HG02852 (cell line): Measurements from ENCODE around the gene HADHA.

ENCODE experiments used
- ATAC-seq: cut with Tn5 transposase; IDR thresholded peaks from one replicate; pipeline ENCODE4 v1.9.1; 2021; ENCODE audit warnings: mild to moderate bottlenecking, moderate library complexity; ENCODE audit not compliant: unreplicated experiment

The HADHA gene

DNA sequence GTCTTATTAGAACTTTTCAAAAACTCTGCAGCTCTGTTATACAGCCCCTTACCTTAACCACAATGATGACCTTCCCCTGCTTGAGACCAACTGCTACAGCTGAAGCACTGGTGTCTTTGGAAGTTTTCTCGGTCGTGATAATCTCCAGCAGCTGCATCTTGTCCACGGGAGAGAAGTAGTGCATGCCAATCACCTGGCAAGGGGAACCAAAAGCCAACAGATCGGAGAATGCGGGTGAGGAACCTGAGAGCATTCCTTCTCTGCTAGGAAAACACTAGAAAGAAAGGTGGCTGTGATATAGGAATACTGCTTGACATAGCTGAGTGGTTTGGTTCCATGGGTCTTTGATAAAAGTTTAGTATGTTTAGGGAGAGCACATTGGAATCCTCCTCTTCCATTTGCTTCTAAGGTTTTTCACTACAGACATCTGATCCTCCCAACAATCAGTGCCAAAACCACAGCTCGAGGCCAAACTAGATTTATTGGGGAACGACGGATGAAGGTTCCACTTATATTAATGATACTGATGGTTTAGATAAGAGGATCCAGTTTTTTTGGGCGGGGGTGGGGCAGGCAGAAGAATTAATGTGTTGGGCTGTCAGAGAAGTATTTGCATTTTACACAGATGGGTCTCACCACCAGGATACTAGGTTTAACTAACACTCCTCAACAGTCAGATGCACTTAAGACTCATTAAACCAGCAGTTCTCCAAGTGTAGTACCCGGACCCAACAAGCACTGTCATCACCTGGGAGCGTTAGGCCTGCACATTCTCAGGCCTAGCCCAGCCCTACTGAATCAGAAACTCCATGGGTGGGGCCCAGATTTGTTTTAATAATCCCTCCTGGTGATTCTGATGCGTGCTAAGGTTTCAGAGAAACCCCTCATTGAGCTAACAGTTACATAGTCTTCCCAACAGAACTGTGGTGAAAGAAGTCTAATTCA, 49.1 kb downstream of the HADHA start:
- no peak for ATAC-seq

- ATAC-seq, result no peak
These were observed 50.7 kb downstream of the HADHA start for GRCh38 chr2:26193578-26194231.

- ATAC-seq, result no peak
These were observed 52.9 kb downstream of the HADHA start for GRCh38 chr2:26191316-26192159.

DNA sequence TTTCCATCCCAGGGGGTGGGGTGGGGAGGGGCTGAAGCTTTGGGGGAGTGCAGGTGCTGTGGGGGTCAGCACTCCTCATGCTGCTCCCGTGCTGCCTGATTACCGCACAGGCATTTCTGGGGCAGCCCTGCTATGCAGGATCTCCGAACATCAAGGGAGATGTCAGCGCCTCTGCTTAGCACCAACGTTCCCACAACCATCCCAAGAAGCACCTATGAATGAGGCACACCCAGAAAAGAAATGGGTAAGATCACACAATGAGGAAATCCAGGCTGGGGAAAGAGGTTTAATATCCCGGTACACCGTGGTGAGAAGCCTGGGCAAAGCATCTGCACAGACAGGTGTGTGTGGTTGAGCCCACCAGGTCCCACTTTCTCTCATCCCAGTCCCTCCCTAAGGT, 54.1 kb downstream of the HADHA start:
- ATAC-seq, result no peak

DNA sequence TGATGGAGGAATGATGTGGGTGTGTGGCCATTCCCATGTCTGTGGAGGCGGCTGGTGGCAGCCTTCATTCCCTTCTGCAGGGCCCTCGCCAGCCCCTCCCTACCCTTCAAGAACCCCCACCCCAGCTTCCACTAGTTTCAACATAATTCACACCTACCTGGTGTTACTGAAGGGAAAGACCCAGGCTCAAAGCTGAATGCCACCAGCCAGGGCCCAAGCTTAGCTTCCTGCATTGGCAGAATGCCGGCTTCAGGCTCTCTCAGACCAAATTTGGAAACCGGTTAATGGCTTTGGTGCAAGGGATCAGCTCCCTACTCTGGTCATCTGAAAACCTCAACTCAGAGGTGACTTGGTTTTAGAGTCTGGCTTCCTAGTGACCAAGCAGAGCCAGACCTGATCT, 54.7 kb downstream of the HADHA start:
- ATAC-seq, result no peak

- ATAC-seq, result no peak
These were observed 55.3 kb downstream of the HADHA start for GRCh38 chr2:26189123-26189522.

GRCh38 chr2:26187537-26188104, 56.8 kb downstream of the HADHA start:
- no peak for ATAC-seq

DNA sequence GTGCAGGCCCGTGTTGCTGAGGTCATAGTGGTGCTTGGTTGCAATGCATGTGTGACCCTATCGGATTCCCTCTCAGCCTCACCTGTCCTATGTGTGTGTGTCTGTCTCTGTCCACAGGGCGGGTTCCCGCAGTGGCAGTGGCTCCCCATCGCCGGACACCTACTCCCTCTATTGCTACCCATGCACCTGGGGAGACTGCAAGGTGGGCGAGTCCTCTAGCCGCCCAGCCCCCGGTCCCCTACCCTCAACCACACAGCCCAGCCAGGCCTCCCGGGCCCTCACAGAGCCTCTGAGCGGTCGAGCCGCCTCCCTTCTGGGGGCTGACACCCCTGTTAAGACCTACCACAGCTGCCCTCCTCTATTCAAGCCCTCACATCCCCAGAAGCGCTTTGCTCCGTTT, 57.3 kb downstream of the HADHA start:
- ATAC-seq, result no peak

DNA sequence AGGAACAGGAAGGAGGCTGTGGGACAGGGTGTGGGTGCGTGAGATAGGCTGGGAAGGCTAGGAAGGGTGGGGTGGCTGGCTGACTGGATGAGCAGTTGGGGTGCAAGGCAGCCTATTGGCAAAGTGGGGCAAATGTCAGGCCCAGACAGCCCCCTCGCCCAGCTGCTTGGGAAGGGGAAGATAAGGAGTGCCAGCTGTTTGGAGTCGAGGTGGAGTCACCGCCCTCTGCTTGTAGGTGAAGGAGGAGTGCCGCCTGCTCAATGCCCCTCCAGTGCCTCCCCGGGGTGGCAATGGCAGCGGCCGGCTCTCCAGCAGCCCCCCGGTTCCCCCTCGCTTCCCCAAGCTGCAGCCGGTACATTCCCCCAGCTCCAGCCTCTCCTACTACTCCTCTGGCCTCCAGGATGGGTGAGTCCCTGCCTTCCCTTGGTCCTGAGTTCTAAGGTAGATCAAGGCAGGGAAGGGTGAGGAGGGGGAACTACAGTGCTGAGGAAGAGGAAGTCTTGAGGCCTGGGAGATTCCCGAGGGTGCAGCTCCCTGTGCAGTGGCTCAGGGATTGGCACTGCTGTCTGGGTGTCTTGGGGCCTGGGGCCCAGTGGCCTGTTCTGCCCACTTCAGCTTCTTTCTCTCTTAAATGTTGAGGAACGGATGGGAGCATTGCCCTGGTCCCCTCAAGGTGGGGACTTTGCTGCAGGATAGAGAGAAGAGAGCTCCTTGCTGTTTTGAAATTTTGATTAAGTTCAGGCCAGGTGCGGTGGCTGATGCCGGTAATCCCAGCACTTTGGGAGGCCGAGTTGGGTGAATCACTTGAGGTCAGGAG, 58.3 kb downstream of the HADHA start:
- ATAC-seq, result no peak

DNA sequence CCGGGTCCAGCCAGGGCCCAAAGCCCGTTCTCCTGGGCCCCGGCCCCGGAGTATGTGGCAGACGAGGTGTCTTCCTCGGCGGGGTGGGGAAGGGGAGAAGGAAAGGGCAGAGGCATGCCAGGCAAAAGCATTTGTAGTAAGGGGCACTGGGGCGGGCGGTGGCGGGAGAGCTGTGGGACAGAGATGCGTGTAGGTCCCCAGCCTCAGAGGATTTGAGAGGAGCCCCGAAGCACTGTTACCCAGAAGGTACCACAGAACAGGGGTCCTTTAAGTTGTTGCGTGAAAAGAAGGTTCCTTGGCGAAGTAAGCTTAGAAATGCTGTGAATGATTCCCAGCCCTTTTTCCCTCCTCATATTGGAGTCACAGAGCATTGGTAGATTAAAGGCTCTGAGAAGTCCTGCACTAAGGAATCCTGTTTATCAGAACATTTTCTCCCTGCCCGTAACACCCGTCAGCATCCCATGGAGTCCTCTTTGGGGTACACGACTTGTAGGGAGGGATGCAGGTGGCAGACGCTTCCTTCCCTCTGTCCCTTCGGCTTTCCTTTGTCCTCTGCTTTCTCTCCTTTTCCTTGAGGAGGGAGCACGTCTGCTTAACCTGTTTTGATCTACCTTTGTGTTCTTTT, 59.0 kb downstream of the HADHA start:
- ATAC-seq, result no peak

- ATAC-seq, result peak; percentile 82
These were observed 59.7 kb downstream of the HADHA start for GRCh38 chr2:26184555-26185303.

DNA sequence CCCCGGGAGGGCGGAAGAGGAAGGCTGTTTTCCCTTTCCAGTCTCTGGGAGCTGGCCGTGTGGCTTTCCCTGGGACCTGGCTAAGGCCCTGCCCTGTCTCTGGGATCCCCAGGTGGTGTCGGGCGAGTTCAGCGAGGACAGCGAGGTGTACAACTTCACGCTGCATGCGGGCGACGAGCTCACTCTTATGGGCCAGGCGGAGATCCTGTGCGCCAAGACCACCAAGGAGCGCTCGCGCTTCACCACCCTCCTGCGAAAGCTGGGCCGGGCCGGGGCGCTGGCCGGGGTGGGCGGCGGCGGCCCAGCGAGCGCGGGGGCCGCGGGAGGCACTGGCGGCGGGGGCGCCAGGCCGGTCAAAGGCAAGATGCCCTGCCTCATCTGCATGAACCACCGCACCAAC, 60.3 kb downstream of the HADHA start:
- ATAC-seq, result no peak

DNA sequence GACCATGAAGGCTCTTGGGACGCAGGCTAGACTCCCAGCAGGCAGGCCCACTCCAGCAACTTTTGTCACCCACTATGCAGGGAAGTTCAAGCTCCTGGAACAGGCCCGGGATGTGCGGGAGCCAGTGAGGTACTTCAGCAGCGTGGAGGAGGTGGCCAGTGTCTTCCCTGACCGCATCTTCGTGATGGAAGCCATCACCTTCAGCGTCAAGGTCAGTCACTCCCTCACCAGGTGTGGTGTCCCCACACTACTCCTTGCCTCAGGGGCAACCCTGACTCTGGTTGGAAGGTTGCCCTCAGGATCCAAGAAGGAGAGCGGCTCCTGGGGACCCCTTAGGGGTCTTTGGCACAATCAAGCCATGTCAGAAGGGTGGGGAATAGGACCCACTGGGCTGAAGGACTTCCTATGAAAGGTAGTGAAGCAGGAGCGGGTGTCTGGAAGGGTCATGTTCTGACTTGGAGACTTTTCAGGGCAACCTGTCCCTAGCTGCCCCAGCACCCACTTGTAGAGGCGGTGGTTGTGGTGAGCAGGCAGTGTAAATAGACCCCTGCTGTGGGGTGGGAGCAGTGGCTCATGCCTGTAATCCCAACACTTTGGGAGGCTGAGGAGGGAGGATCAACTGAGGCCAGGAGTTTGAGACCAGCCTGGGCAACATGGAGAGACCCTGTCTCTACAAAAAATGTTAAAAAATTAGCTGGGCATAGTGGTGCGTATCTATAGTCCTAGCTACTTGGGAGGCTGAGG, 61.4 kb downstream of the HADHA start:
- no peak for ATAC-seq

- no peak for ATAC-seq
These were observed 62.0 kb downstream of the HADHA start for GRCh38 chr2:26182441-26182840.

DNA sequence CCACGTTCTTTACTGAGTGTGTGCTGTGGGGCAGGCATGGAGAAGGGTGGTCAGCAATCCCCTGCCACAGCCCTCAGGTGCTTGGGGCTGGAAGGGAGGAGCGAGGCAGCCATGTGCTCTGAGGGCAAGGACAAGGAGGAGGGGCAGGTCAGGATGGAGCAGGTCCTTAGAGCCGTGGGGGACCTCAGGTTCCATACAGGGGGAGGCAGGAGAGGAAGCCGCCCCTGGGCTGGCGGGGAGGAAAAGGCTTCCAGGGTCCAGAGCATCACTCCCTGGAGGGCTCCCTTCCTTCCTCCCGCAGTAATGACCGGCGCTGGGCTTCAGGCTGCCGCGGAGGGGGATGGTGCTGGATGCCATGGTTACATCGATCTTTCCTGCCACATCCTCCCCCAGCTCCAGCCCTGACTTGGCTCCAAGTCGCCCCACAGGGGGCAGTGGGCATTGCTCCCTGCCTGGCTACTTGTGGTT, 65.0 kb downstream of the HADHA start:
- ATAC-seq, result no peak

DNA sequence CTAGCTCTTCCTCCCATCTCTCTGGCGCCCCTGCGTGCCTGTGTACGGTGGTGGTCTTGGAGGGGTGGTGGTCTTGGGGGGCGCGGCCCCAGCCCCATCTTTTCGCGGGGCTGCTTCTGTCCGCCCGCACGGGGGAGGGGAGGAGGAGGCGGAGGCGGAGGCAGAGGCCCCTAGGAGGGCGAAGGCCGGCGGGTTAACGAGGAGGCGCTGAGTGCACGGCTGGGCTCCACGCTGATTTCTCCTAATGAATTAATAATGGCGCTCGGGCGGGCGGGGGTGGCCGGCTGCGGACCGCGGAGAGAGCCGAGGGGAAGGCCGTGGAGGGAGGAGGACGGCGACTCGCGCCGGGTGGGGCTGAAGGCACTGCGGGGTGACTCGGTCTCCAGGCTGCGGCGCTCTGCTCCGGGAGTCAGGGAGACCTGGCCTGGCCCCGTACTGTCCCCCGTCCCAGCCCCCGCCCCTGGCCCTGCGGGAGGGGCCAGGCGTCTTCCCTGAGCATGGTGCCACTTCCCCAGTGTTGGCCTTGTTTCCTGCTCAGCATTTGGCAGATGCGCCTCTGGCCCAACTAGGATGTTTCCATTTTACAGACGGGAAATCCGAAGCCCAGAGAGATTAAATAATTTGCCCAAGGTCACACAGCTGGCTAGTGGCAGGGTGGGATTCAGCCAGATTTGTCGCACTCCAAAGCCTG, 65.5 kb downstream of the HADHA start:
- no peak for ATAC-seq

DNA sequence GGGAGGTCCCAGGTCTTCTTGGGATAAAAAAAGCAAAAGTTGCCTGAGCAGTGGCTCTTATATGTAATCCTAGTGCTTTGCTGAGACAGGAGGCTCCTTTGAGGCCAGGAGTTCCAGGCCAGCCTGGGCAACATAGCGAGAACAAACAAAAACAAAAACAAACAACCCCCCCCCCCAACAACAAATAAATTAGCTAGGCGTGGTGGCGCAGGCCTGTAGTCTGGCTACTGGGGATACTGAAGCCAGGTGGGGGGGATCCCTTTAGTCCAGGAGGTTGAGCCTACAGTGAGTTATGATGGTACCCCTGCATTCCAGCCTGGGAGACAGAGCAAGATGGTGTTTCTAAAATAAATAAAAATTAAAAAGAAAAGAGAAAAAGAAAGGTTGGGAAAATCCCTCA, 66.2 kb downstream of the HADHA start:
- ATAC-seq, result no peak

- ATAC-seq, result no peak
These were observed 67.3 kb downstream of the HADHA start for GRCh38 chr2:26177122-26177521.
